ENCODE data around the gene AQP7. TPM values are rescaled to one million over a fixed set of nuclear protein-coding genes. Genes with fewer than 3 reads are reported as not detected.
"Not testable (repeated sequence)": the region's sequence is repeated elsewhere in the genome, so short reads cannot be mapped to it uniquely, and the experiment has no call there.

AQP7 gene
- total and polyA plus RNA-seq, 9 of the 15 experiments (the other 6 are each of a cell fraction or from before 2014, with no cell fraction given): 0.04 to 0.53 (median 0.07) TPM; not detected in 4

GRCh38 chr9:33393581-33393980, 8.8 kb downstream of the AQP7 start (continued):
- no peak for TF ChIP-seq ILK (tag; IDR thresholded peaks at IDR 0.05; ENCODE audit: borderline replicate concordance, low read depth)
- TF ChIP-seq PBX2 (CRISPR knock-in tag; IDR thresholded peaks at IDR 0.05; ENCODE audit: low read depth): no peak
- TF ChIP-seq PBX2 (tag; conservative IDR thresholded peaks at IDR 0.05; ENCODE audit: low read depth): no peak

GRCh38 chr9:33392591-33393021, 9.8 kb downstream of the AQP7 start:
- H3K9ac ChIP-seq (ENCODE audit: insufficient read depth in 1 of 2, low read depth in 2 of 2, low read length in 2 of 2); in situ Hi-C loops (cut with MboI); H3K36me3 ChIP-seq (ENCODE audit: control insufficient read depth, insufficient read depth, low read length); H3K4me3 ChIP-seq; H3K79me2 ChIP-seq (ENCODE audit: control insufficient read depth, insufficient read depth, low read length); ATAC-seq; H3K9me3 ChIP-seq (replicated peaks; ENCODE audit: control insufficient read depth, insufficient read depth, low read depth, low read length); H3K9me1 ChIP-seq (ENCODE audit: control insufficient read depth, insufficient read depth, low read length); H2AFZ ChIP-seq (ENCODE audit: low read depth, low read length); CTCF ChIA-PET (ENCODE audit: low intra/inter-chr PET ratio); POLR2A ChIA-PET; FAIRE-seq; H3K4me2 ChIP-seq (ENCODE audit: insufficient read depth, low read length); DNase-seq (ENCODE audit: extremely low read depth in 1 of 4, low spot score in 3 of 4); BruUV-seq (replicated peaks); intact Hi-C loops (cut with micrococcal nuclease); H4K20me1 ChIP-seq (replicated peaks; ENCODE audit: control insufficient read depth, insufficient read depth, low read length); H3K4me1 ChIP-seq (replicated peaks in 1 of 2; ENCODE audit: control insufficient read depth in 2 of 2, insufficient read depth in 2 of 2, low read length in 2 of 2); H3K27me3 ChIP-seq (ENCODE audit: control insufficient read depth in 2 of 2, insufficient read depth in 2 of 2, low read length in 2 of 2); H3K27ac ChIP-seq (ENCODE audit: extremely low read depth, low read depth, low read length): not testable (repeated sequence)
- WGBS (ENCODE audit: insufficient coverage, low coverage, missing lambda C conversion rate): 49% methylated on average over 7 of the region's 7 CpGs
